AG04449 (cell line): ENCODE measurements around the gene ARL8B.
"Not testable (repeated sequence)": the region's sequence is repeated elsewhere in the genome, so short reads cannot be mapped to it uniquely, and the experiment has no call there.

Experiments used
- CTCF ChIA-PET: fragments of 350-600 bp; formaldehyde crosslinking; extraction: SDS; loops from one replicate; lab custom pipeline; 2021; ENCODE audit warnings: antibody characterized with exemption; lab: Yijun Ruan, JAX
- POLR2A ChIA-PET: fragments of 400-600, 350-600 bp; formaldehyde crosslinking; extraction: SDS; loops from one replicate; lab custom pipeline; 2020; ENCODE audit warnings: antibody characterized with exemption, inconsistent platforms; lab: Yijun Ruan, JAX
- DNase-seq: peaks from one replicate; pipeline ENCODE4 v3.0.0-alpha.2; 2010; ENCODE audit warnings: low read depth, low spot score
- H3K4me3 ChIP-seq: 2 replicates; pipeline ENCODE4 v1.5.1; 2011; ENCODE audit warnings: low read depth, mild to moderate bottlenecking, control low read depth, low read length
- CTCF ChIP-seq: IDR thresholded peaks from one replicate; pipeline ENCODE4 v1.5.1; 2011; ENCODE audit warnings: mild to moderate bottlenecking, moderate library complexity, low read length, control low read depth, inconsistent platforms; ENCODE audit not compliant: insufficient read depth; ENCODE audit errors: missing control alignments

Gene ARL8B

GRCh38 chr3:5170975-5171374 is 48.9 kb downstream of the ARL8B start:
- CTCF ChIA-PET, result interaction anchor here (0.6 kb wide), 1 partner anchor 9 kb away, joined by 3 read pairs; no protein-coding TSS in a partner anchor
- POLR2A ChIA-PET, result no interaction called here
- no peak for TF ChIP-seq CTCF
- no peak overlapping the region for H3K4me3 ChIP-seq
- no peak for DNase-seq

DNA sequence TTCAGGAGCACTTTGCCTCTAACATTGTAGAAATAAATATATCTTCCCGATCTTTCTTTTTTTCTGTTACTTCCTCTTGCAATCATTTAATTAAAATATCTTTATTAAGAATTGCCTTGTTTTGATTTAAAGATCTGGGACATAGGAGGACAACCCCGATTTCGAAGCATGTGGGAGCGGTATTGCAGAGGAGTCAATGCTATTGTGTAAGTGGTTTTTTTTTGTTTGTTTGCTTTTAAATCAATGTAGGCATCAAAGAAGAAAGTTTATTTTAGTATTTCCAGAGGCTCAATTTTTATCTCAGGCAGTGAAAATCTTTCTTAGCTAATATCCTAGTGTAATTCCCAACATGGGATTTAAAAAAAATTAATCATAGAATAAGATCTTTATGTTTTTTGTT is 49.9 kb downstream of the ARL8B start:
- no peak overlapping the region for H3K4me3 ChIP-seq
- CTCF ChIA-PET, result interaction anchor here (1.0 to 1.3 kb wide), 2 partner anchors 12 to 14 kb away, joined by 3 read pairs; no protein-coding TSS in a partner anchor
- DNase-seq, result no peak
- TF ChIP-seq CTCF, result no peak
- POLR2A ChIA-PET, result no interaction called here

- CTCF ChIA-PET, DNase-seq, POLR2A ChIA-PET: not testable (repeated sequence)
Observed at GRCh38 chr3:5179036-5179435, 56.9 kb downstream of the ARL8B start.

DNA sequence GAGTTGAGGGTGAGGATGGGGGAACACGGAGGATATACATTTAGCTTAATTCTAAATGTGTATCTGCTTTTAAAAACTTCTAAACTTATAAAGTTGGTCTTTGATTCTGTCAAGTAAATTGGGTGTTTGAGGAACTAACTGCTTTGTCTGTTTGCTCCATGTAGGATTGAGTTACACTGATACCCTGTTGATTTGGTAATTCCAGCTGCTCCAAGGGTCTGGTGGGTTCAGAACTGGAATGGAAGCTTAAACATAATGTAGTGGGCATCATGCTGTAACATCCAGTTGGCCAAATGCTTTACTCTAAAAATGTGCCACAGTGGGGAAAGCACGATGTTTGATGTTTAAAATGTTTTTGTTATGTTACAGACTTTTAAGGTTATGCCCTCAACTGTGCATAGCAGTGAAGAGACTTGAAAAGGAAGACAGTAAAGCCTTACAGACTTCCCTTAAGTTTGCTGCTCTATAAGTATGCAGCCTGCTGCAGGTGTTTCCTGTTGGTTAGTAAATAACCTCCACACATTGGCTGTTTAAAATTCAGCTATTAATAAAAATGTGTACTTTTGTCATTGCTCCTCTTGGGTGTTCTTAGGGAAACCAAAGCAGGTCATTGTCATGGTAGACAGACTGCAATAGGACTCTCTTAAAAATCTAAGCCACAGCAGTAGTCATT is 59.5 kb downstream of the ARL8B start:
- CTCF ChIA-PET, result interaction anchor here (0.9 to 1.2 kb wide), 3 partner anchors 45 to 470 kb away, joined by 3 to 4 read pairs (median 3); no protein-coding TSS in a partner anchor
- no peak for TF ChIP-seq CTCF
- no peak overlapping the region for H3K4me3 ChIP-seq
- POLR2A ChIA-PET, result no interaction called here
- DNase-seq, result no peak

More at GRCh38 chr3:5179036-5179435, 56.9 kb downstream of the ARL8B start:
- not testable (repeated sequence) for H3K4me3 ChIP-seq

GRCh38 chr3:5183714-5184113 is 61.6 kb downstream of the ARL8B start:
- DNase-seq, CTCF ChIA-PET, POLR2A ChIA-PET, H3K4me3 ChIP-seq: not testable (repeated sequence)

DNA sequence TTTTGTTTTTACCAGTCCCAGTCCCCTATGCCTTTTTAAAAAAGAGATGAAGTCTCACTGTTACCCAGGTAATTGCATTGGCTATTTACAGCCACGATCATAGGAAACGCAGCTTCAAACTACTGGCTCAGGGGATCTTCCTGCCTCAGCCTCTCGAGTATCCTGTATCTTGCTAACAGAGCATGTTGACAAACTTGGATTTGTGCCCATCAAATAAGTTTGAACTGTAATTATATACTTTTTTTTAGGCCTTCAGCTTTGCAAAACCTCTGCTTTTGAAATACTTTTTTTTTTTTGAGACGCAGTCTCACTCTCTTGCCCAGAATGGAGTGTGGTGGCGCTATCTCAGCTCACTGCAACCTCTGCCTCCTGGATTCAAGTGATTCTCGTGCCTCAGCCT is 62.4 kb downstream of the ARL8B start:
- H3K4me3 ChIP-seq, result no peak overlapping the region
- ChIA-PET CTCF (interaction anchor here (0.6 kb wide), 1 partner anchor 12 kb away, joined by 3 read pairs; no protein-coding TSS in a partner anchor), POLR2A (no interaction called here)
- no peak for TF ChIP-seq CTCF
- no peak for DNase-seq

DNA sequence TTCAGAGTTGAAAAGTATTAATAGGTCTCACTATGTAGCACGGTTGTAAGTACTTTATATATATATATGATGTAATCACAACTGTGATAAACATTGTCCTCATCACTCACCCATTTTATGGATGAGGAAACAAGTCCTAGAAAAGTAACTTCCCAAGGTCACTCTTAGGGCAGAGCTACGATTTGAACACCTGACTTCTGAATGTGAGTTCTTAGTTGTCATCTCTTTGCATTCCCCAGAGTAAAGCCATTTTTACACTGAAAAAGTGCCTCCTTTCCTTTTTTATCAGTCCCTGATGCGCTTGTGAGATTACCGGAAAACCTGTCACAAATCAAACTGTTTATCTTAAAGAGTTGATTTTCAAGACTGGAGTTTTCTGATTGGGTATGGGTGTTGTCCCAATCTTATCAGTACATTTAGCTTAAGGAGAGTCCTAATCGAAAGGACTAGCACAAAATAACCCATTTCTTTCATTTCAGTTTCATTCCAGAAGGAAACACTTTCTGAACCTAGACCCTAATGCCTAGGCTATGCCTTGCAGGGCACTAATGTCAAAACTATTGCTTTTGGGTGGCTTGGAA is 63.1 kb downstream of the ARL8B start:
- ChIA-PET CTCF (interaction anchor here (1.5 to 2.1 kb wide), 2 partner anchors 9 to 62 kb away, joined by 4 to 10 read pairs; no protein-coding TSS in a partner anchor), POLR2A (no interaction called here)
- DNase-seq, result no peak
- TF ChIP-seq CTCF, result no peak
- no peak overlapping the region for H3K4me3 ChIP-seq
